ENCODE results near the gene NDUFAF2.
"Not testable (repeated sequence)": the region's sequence is repeated elsewhere in the genome, so short reads cannot be mapped to it uniquely, and the experiment has no call there.

The NDUFAF2 gene

DNA sequence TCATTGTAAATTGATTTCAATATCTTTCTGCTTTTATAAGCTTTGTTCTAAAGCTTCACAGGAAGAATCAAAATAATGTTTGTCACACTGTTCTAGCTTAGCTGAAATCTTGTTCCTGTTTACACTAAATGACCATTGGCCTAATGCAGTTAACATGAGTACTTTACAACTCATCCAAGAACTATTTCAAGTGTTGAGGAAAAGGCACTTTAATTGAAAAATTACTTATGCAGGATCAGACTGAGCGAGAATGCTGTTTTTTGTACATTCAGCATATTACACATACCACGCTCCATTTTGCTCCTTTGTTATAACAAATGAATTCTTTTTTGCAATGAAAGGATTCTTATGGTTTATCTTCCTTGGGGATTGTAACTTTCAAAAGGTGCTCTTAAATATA, 239.7 kb downstream of the NDUFAF2 start:
- DNase-seq, result peak; percentile 50

DNA sequence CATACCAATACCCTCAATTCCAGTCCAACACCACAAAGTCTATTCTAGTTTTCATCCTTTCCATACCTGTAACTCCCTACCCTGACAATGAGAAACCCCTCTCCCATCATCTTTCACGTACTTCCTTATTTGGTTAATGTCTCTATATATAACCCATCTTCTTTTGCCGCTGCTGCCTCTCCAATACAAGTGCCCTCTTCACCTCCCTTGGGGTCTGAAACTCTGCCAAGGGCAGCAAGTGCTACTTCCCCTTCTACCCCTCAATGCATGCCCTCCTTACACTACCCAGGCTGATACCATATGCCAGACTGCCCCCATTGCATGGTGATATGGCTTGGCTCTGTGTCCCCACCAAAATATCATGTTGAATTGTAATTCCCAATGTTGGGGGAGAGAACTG, 241.6 kb downstream of the NDUFAF2 start:
- no peak for DNase-seq

DNA sequence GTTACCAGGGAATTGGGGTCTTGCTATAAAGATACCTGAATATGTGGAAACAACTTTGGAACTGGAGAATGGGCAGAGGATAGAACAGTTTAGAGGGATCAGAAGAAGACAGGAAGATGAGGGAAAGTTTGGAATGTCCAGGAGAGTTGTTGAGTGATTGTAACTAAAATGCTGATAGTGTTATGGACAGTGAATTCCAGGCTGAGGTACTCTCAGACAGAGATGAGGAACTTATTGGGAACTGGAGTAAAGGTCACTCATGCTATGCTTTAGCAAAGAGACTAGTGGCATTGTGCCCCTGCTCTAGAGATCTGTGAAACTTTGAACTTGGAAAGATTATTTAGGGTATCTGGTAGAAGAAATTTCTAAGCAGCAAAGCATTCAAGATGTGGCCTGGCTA, 242.3 kb downstream of the NDUFAF2 start:
- DNase-seq, result not testable (repeated sequence)

DNA sequence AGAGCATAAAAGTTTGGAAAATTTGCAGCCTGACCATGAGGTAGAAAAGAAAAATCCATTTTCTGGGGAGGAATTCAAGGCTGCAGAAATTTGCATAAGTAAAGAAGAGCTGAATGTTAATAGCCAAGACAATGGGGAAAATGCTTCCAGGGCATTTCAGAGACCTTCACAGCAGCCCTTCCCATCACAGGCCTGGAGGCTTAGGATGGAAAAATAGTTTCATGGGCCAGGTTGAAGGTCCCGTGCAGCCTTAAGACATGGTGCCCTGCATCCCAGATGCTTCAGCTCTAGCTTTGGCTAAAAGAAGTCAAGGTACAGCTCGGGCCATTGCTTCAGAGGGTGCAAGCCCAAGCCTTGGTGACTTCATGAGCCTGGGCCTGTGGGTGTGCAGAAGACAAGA, 242.8 kb downstream of the NDUFAF2 start:
- DNase-seq, result not testable (repeated sequence)

DNA sequence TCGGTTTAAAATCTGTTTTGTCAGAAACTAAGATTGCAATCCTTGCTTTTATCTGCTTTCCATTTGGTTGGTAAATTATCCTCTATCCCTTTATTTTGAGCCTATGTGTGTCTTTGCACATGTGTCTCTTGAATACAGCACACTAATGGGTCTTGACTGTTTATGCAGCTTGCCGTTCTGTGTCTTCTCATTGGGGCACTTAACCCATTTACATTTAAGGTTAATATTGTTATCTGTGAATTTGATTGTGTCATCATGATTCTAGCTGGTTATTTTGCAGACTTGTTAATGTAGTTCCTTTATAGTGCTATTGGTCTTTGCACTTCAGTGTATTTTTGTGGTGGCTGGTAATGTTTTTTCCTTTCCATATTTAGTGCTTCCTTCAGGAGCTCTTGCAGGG, 253.6 kb downstream of the NDUFAF2 start:
- DNase-seq, result no peak

DNA sequence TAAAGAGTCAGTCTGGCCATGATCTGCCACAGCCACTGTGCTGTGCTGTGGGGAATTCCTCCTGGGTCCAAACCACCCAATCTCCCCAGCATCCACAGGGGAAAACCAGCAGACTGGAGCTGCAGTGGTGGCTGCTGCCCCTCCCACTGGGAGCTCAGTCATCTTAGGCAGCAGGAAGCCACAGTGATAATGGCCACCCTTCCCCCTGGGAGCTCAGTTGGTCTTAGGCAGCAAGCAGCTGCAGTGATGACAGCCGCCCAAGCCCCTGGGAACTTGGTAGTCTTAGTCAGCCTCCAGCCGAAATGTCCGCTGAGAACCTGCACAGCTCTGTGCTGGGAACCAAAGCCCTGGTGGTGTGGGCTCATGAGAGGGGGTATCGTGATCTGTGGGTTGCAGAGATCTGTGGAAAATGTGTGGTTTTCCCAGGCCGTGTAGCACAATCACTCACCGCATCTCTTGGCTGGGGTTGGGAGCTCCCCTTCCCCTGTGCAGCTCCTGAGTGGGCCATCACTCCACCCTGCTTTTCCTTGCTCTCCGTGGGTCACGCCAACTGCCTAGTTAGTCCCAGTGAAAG, 255.7 kb downstream of the NDUFAF2 start:
- peak; percentile 67 for DNase-seq

DNA sequence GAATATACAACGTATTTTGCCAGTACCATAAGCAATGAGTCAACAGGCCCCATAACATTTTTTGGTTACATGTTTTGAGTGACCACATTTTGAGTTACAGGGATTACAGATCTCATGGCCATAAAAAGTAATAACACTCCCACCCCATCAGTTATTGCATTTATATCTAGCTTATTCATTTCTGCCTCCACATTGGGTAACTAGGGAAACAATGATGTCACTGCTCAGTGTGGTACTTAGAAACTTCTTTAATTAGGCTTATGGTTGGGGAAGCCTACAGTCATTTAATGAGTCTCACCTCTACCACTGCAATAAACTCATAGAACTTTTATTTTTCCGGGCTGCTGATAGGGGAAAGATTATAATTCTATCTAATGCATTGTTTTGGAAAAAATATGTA, 257.2 kb downstream of the NDUFAF2 start:
- peak; percentile 75 for DNase-seq

Data from fibroblast of skin of right biceps (primary cell).